Gastroesophageal sphincter (tissue), 3 donors: Measurements from ENCODE around the gene NME7.

ENCODE experiments used
- POLR2A ChIP-seq, 2 donors: fragments of 450-650 bp; IDR thresholded peaks; one replicate each; pipeline ENCODE4 v1.6.1; 2017; ENCODE audit warnings: antibody characterized with exemption in 2 of 2, mild to moderate bottlenecking in 2 of 2, moderate library complexity in 1 of 2
- POLR2AphosphoS5 ChIP-seq: sonication (generic); formaldehyde crosslinking; IDR thresholded peaks from one replicate; pipeline ENCODE4 v1.6.1; 2017; ENCODE audit warnings: antibody characterized with exemption
- TF ChIP-seq, protein P1 (sequence below), 4 experiments: fragments of 200-600 bp in 2 of 4; fragments of 450-650 bp in 2 of 4; sonication (generic) in 1 of 4; IDR thresholded peaks; one replicate each; pipeline ENCODE4 v1.5.1; 2017 to 2019; ENCODE audit warnings: antibody characterized with exemption in 4 of 4, mild to moderate bottlenecking in 2 of 4, moderate library complexity in 2 of 4

DNA sequence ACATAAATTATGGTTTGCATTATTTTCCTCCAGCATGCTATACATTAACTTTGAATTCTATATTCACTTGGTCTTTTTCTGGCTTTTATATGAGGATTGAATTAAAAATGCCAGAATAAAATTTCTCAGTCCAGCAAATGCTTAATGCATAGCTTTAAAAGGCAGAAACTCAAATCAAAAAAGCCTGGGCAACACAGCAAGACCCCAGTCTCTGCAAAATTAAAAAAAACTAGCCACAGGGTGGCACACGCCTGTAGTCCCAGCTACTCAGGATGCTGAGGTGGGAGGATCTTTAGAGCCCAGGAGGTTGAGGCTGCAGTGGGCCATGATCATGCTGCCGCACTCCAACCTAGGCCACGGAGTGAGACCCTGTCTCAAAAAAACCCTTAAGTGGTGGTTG is 241.3 kb downstream of the NME7 start:
- TF ChIP-seq, protein P1, sequence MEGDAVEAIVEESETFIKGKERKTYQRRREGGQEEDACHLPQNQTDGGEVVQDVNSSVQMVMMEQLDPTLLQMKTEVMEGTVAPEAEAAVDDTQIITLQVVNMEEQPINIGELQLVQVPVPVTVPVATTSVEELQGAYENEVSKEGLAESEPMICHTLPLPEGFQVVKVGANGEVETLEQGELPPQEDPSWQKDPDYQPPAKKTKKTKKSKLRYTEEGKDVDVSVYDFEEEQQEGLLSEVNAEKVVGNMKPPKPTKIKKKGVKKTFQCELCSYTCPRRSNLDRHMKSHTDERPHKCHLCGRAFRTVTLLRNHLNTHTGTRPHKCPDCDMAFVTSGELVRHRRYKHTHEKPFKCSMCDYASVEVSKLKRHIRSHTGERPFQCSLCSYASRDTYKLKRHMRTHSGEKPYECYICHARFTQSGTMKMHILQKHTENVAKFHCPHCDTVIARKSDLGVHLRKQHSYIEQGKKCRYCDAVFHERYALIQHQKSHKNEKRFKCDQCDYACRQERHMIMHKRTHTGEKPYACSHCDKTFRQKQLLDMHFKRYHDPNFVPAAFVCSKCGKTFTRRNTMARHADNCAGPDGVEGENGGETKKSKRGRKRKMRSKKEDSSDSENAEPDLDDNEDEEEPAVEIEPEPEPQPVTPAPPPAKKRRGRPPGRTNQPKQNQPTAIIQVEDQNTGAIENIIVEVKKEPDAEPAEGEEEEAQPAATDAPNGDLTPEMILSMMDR (IDR thresholded peaks at IDR 0.05), result no peak
- TF ChIP-seq POLR2AphosphoS5 (no peak), POLR2A (IDR thresholded peaks at IDR 0.05) (no peak)
